Measurements from ENCODE around the gene C11orf54. TPM values are rescaled to one million over a fixed set of nuclear protein-coding genes. Genes with fewer than 3 reads are reported as not detected.

The C11orf54 gene
- total RNA-seq, 1 experiment from 2014 or later: 37.2 TPM

DNA sequence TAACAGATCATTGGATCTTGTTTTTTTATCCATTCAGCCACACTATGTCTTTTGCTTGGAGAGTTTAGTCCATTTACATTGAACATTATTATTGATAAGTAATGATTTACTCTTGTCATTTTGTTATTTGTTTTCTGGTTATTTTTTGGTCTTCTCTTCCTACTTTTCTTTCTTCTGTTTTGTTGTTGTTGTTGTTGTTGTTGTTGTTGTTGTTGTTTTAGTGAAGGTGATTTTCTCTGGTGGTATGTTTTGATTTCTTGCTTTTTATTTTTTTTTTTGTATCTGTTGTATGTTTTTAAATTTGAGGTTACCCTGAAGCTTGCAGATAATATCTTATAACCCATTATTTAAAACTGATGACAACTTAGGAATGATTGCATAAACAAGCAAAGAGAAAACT lies 28.8 kb upstream of the C11orf54 start:
- no peaks in the 10 kb centered on the region for H3K9me2 ChIP-seq (ENCODE audit: insufficient read depth)
- no peaks in the 10 kb centered on the region for H3K79me2 ChIP-seq (ENCODE audit: low read depth)
- H3K36me3 ChIP-seq (ENCODE audit: low read depth): peaks cover 37% of the 10 kb centered on the region
- H3K4me3 ChIP-seq: no peak overlapping the region
- H3K27ac ChIP-seq: no peak overlapping the region
- no peak for DNase-seq
- no peak overlapping the region for H3K4me2 ChIP-seq
- no TSS peak for BruUV-seq (replicated peaks)
- H3K4me1 ChIP-seq (replicated peaks; ENCODE audit: insufficient read depth): no peaks in the 10 kb centered on the region
- ChIA-PET POLR2A (ENCODE audit: unreplicated experiment) (no interaction called here), CTCF (no interaction called here)
- H3K27me3 ChIP-seq (ENCODE audit: insufficient read depth, low read depth): no peaks in the 10 kb centered on the region
- peaks cover 6% of the 10 kb centered on the region for H3K9me3 ChIP-seq (ENCODE audit: insufficient read depth, low read depth)
- H2AFZ ChIP-seq: no peak overlapping the region
- intact Hi-C loops (cut with micrococcal nuclease; ENCODE audit: unreplicated experiment): no loop called here
- peaks cover 4% of the 10 kb centered on the region; the same call in 1 of the 2 replicates for H3F3A ChIP-seq (ENCODE audit: insufficient read depth, low read depth)
- no peak for TF ChIP-seq EZH2 (IDR thresholded peaks at IDR 0.05; ENCODE audit: low read depth)
- TF ChIP-seq, protein P1, sequence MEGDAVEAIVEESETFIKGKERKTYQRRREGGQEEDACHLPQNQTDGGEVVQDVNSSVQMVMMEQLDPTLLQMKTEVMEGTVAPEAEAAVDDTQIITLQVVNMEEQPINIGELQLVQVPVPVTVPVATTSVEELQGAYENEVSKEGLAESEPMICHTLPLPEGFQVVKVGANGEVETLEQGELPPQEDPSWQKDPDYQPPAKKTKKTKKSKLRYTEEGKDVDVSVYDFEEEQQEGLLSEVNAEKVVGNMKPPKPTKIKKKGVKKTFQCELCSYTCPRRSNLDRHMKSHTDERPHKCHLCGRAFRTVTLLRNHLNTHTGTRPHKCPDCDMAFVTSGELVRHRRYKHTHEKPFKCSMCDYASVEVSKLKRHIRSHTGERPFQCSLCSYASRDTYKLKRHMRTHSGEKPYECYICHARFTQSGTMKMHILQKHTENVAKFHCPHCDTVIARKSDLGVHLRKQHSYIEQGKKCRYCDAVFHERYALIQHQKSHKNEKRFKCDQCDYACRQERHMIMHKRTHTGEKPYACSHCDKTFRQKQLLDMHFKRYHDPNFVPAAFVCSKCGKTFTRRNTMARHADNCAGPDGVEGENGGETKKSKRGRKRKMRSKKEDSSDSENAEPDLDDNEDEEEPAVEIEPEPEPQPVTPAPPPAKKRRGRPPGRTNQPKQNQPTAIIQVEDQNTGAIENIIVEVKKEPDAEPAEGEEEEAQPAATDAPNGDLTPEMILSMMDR (conservative IDR thresholded peaks at IDR 0.05): no peak
- H4K20me1 ChIP-seq (ENCODE audit: insufficient read depth): no peaks in the 10 kb centered on the region

DNA sequence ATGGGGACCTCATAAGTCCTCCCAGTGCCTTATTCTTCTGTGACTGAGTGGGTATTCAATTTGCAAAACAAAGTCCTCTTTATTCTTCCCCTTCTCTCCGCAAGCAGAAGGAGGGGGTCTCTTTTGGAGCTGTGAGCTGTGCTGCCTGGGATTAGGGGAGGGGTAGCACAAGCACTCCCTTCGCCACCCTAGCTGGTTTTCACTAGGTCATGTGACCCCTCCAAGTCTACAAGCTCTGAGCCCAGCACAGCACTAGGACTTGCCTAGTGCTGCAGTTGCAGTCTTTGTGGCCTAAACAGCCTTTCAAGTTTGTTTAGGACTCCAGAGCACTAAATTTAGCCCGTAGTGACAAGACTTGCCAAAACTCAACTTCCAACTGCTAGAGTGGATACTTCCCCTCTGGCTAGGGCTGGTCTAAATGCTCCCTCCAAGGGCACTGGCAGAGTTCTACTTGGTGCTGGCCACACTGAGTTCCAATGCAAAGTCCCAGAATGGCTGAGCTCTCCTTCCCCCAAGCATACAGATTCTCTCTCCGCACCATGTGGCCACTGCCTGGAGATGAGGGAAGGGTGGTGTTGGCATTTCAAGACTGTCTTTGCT lies 25.6 kb upstream of the C11orf54 start:
- Histone ChIP-seq H3K27me3 (ENCODE audit: insufficient read depth, low read depth) (no peaks in the 10 kb centered on the region), H3K79me2 (ENCODE audit: low read depth) (no peaks in the 10 kb centered on the region), H2AFZ (no peak overlapping the region), H3K4me3 (no peak overlapping the region), H3K9me3 (ENCODE audit: insufficient read depth, low read depth) (no peaks in the 10 kb centered on the region), H3K9me2 (ENCODE audit: insufficient read depth) (no peaks in the 10 kb centered on the region), H3K36me3 (ENCODE audit: low read depth) (peaks cover 18% of the 10 kb centered on the region; the same call in 1 of the 2 replicates), H3K4me1 (replicated peaks; ENCODE audit: insufficient read depth) (no peaks in the 10 kb centered on the region), H3K4me2 (no peak overlapping the region), H4K20me1 (ENCODE audit: insufficient read depth) (no peaks in the 10 kb centered on the region), H3F3A (ENCODE audit: insufficient read depth, low read depth) (no peaks in the 10 kb centered on the region; the same call in 1 of the 2 replicates), H3K27ac (no peak overlapping the region)
- BruUV-seq (replicated peaks): no TSS peak
- intact Hi-C loops (cut with micrococcal nuclease; ENCODE audit: unreplicated experiment): no loop called here
- TF ChIP-seq EZH2 (IDR thresholded peaks at IDR 0.05; ENCODE audit: low read depth): no peak
- TF ChIP-seq, protein P1 (conservative IDR thresholded peaks at IDR 0.05): no peak
- ChIA-PET POLR2A (ENCODE audit: unreplicated experiment) (no interaction called here), CTCF (no interaction called here)
- no peak for DNase-seq

GRCh38 chr11:93717501-93717900 lies 24.0 kb upstream of the C11orf54 start:
- H3K36me3 ChIP-seq (ENCODE audit: low read depth): peaks cover 18% of the 10 kb centered on the region
- no TSS peak for BruUV-seq (replicated peaks)
- H3K9me2 ChIP-seq (ENCODE audit: insufficient read depth): no peaks in the 10 kb centered on the region
- H4K20me1 ChIP-seq (ENCODE audit: insufficient read depth): no peaks in the 10 kb centered on the region
- intact Hi-C loops (cut with micrococcal nuclease; ENCODE audit: unreplicated experiment): no loop called here
- H3K4me3 ChIP-seq: no peak overlapping the region
- no peak overlapping the region for H2AFZ ChIP-seq
- H3K27me3 ChIP-seq (ENCODE audit: insufficient read depth, low read depth): no peaks in the 10 kb centered on the region
- DNase-seq: no peak
- POLR2A ChIA-PET (ENCODE audit: unreplicated experiment): interaction anchor here (0.5 kb wide), 1 partner anchor 10 kb away, joined by 3 read pairs; no protein-coding TSS in a partner anchor
- no peak overlapping the region for H3K27ac ChIP-seq
- TF ChIP-seq, protein P1 (conservative IDR thresholded peaks at IDR 0.05): no peak
- no peak for TF ChIP-seq EZH2 (IDR thresholded peaks at IDR 0.05; ENCODE audit: low read depth)
- H3K4me2 ChIP-seq: no peak overlapping the region
- H3K9me3 ChIP-seq (ENCODE audit: insufficient read depth, low read depth): no peaks in the 10 kb centered on the region
- H3F3A ChIP-seq (ENCODE audit: insufficient read depth, low read depth): no peaks in the 10 kb centered on the region; the same call in 1 of the 2 replicates
- CTCF ChIA-PET: interaction anchor here (0.5 kb wide), 1 partner anchor 66 kb away, joined by 3 read pairs; the partner anchor contains the start of gene MED17
- H3K4me1 ChIP-seq (replicated peaks; ENCODE audit: insufficient read depth): no peaks in the 10 kb centered on the region
- no peaks in the 10 kb centered on the region for H3K79me2 ChIP-seq (ENCODE audit: low read depth)
